HS-27A (cell line): ENCODE measurements around the gene RAB15.

Experiments
- DNase-seq: peaks from one replicate; pipeline ENCODE4 v3.0.0-alpha.2; 2012; ENCODE audit warnings: low read depth, missing footprints

Gene RAB15

DNA sequence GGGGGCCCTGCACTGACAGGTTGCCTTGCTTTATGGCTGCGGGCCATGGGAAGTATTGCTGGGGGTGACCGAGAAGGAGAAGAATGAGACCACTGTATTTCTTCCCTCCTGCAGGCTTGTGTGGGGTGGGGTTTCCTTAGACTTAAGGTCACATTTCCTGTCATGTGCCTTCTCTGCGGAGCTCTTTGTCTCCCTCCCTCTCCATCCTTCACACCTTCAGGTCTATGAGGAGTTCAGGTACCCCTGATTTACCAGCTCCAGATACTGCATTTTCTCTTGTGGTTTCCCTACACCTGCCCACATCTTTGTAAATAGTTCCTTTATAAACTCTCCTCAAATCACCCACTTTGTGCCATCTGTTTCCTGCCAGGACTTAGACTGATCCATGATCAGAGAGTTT lies 18.2 kb upstream of the RAB15 start:
- no peak for DNase-seq

DNA sequence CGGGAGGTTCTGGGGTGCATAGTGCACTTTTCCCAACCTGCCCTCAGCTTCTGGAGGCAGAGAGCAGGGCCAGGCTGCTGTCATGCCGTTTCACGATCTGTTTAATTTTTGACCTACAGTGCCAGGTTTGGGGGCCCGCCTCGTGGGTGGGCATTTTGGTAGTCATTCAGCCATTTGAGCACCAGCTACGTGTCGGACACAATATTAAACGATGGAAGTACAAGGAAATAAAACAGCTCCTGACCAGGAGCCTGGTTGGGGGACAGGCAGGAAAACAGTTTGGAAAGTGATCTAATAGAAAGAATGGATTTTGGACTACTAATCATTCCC lies 15.3 kb upstream of the RAB15 start:
- DNase-seq: no peak

DNA sequence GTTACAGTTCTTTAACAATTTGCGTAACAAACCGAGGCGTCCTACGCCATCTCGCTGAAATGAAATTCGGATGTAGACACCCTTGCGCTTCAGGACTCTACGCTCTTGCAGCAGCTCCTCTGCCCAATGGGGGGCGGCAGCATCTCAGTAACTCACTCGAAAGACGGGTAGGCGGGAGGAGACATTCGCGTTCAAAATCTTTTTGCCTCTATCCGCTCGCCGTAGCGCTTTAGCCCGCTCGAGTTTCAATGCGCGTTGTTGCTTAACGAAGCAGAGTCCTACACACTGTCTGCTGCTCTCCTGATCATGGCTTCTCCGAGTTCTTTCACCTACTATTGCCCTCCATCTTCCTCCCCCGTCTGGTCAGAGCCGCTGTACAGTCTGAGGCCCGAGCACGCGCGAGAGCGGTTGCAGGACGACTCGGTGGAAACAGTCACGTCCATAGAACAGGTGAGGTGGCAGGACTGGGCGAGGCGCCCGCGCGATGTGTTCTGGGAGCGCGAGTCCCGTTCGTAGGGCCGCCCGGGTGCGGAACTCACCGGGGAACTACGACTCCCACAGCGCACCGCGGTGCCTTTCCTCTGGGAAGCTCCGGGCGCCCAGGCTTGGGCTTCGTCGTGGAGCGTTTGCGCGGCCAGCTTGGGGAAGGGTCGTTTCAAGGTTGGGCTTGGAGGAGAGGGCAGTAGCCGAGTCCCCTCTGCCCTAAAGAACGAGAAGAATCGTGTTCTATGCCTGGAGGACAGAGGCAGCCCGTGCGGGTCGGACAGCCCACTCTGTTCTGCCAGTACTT lies 14.7 kb upstream of the RAB15 start, which contains the start of gene FNTB:
Gene FNTB (plus strand): TSS at position 248 of the 790 bp plus-strand sequence. CDS start 59 bp downstream, at position 307.
- DNase-seq: peak; percentile 91

DNA sequence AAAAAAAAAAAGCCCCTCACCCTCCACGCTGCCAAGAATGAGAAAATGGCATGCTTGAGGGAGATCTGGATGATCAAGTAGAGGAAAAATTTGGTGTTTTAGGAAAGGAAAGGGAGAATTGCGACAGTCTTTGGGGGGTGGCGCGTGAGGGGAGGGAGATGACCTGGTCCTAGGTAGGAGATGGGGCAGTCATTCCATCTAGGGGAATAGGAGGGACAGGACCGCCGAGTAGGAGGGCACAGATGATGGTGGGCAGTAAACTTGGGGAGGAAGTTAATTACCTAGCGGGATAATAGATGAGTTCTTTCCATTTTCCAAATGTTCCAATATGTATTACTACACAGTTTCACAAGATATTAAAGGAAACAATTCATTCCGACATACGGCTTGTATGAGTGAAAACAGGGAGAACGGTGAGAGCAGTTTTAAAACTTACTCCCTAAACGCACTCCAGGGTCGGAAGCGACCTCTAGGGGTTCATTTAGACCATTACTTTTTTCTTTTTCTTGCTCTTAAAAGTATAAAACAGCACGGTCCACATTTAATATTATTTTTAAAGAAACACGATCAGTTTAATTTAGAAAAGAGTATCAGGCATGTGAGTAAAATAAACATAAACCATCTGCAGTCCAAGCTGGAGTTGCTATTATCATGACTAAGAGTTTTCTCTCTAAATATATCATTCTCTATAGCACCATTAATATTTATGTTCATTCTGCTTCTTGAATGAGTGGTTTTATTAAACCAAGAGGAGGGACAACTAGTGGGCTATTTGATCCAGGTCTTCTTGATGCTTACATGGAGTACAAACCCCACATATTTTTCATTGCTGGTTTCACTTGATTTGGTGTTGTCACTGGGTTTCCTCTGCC lies 11.5 kb upstream of the RAB15 start:
- no peak for DNase-seq

DNA sequence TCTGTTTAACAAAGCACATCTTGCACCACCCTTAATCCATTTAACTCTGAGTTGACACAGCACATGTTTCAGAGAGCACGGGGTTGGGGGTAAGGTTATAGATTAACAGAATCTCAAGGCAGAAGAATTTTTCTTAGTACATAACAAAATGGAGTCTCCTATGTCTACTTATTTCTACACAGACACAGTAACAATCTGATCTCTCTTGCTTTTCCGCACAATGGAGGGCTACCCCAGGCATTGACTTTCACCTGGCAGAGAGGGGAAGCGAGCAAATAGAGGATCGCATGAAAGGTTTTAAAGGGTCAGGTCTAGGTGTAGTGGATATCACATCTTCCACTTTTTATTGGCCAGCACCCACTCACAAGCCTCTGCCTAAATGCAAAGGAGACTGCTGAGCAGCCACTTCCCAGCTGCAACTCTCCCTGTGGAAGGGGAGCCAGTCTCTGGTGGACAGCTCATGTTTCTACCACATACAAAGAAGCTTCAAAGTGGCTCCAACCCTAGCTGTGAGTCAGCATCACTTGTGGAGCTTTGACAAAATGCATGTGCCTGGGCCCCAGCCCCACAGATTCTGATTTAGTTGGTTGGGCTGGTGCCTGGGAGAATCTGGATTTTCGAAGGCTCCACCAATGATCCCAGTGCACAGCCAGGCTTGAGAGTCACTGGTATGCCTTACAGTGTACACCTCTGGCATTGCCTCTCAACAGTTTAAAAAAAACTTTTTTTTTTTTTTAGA lies 7.4 kb upstream of the RAB15 start:
- no peak for DNase-seq

DNA sequence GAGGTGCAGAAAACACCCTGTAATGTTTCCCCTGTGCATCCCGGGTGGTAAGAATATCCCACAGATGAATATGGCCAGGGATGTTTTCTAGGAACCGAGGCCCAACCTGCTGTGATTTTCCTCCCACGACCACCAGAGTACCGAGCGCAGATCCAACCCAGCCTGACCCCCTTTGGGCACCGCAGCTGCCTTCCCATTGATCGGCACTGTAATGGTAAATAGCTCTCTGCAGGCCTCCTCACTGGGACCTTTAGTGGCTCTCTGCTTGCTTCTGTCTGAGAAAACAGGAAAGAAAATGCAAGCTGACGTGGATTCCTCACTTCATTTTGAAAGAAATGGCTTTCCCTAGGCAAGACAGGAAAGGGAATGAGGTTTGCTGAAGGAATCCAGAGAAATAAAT lies 2.4 kb upstream of the RAB15 start:
- no peak for DNase-seq

DNA sequence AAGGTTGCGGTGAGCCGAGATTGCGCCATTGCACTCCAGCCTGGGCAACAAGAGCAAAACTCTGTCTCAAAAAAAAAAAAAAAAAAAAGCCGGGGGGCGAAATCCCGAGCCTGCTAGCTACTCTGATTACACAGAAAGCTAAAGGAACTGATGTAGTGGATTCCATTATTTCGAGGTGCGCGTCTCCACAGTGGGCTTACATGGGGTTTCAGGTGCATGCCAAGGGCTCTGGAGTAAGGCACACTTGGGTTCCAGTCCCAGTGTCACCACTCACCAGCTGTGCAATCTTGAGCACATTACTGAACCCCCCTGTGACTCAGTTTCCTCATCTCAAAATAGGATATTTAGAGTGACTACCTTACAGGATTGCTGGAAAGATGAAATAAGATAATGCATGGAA lies 1.7 kb upstream of the RAB15 start:
- DNase-seq: no peak

DNA sequence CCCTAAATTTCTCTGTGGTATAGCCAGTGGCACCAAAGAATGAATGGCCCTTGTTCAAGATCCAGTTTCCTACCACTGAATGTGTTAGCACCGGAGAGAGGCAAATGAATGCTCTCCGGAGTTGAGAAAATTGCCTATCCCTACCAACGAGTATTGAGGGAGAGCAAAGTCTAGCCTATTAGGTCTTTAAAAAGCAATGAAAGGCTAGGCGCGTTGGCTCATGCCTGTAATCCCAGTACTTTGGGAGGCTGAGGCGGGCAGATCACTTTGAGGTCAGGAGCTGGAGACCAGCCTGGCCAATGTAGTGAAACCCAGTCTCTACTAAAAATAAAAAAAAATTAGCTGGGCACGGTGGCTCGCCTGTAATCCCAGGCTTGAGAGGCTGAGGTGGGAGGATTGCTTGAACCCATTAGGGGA lies 898 bp upstream of the RAB15 start:
- DNase-seq: no peak

DNA sequence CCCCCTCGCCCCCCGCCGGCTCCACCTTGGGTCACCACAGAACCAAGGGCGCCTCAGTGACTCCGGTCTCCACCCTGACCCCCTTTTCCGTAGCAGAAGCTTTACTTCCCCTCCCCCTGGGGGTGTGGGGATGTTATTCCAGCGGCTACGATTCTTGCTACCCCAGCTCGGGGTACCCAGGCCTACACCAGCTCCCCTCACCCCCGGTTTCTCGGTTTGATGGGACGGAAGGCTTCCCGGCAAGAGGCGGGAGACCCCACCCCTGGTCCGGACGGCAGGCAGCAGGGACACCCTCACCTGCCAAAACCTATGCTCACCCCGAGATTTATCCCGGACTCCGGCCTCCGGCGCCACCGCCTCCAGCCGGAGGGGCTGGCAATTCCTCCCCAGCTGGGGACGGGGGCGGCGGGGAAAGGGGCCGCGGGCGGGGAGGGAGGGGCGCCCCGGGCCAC lies 619 bp downstream of the RAB15 start:
- no peak for DNase-seq

DNA sequence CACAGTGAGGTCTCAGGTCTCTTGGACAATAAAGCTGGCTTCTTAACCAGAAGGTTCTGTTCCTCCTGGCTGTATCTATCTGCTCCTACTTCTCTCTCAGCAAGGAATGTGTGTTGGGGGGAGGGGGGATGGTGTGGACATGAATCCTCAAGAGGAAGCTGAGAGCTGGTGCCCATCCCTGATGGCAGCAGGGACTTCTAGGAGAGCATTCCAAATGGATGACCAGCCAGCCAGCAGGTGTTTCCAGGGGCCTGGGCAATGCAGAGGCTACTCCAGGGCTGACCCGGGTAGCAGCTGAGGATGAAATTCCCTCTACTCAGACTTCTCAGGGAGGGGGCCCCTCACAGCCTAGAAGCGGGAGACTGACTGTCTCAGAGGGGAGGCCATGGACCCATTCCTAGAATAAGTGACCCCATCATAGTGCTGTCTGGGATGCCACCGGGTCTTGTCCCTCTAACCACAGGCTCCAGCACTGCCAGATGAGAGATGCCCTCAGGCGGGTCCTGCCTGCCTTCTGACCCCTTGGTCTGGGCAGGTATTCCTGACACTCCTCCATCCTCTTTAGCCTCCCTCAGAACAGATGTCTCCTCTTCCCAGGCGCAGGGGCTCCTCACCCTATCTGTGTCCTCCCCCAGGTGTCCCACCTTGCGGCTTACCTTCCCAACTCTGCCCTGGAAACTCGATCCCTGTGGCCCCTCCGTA lies 1.2 kb downstream of the RAB15 start:
- peak; percentile 34 for DNase-seq

DNA sequence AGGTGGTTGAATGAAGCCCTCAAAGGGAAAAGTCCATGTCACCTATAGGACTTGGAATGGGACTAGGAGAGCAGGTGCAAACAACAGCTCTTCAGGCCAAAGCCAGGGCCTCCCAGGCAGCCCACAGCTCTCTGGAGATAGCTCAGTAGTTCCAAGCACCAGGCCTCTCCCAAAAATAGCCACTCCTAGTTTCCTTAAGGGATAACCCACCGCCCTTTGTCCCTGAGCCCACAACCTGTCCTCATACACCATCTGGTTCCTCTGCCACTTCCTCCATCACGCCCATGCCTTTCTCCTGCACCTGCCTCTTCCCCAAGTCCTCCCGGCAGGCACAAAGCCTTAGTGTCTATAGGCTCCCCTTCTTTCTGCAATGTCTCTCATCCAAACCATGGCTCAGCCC lies 2.1 kb downstream of the RAB15 start:
- no peak for DNase-seq

DNA sequence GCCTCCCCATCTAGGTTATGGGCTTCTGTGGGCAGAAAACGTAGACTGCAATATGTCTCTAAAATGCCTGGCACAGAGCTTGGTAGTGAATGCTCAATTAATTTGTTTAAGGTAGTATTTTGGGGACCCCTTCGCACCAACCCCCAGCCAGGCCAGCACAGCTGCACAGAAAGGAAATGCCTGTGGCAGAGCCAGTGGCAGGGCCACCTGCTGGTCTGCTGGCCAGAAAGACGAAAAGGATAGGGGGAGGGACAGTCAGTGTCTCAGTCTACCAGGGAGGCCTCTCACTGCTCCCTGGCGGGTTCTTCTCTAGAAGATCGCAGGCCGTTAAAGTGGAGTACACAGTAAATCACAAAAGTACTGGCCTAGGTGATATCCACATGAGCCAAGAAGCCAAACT lies 3.5 kb downstream of the RAB15 start:
- DNase-seq: no peak

DNA sequence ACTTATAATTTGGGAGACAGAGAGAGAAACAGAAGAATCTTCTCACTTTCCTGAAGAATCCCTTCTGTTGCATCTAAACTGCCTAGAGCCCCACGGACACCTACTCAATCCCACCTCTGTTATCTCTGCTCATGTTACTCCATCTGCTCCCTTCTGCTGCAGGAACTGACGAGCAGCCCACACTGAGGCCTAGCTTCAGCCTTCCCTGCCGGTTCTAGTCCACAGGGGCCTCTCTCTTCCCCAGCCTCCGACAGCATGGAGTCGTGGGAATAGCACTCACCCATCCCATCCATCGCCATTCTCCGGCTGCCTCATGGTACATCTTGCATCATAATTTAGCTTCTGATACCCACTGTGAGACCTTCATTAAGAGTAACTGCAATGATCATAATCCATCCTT lies 4.0 kb downstream of the RAB15 start:
- DNase-seq: no peak

DNA sequence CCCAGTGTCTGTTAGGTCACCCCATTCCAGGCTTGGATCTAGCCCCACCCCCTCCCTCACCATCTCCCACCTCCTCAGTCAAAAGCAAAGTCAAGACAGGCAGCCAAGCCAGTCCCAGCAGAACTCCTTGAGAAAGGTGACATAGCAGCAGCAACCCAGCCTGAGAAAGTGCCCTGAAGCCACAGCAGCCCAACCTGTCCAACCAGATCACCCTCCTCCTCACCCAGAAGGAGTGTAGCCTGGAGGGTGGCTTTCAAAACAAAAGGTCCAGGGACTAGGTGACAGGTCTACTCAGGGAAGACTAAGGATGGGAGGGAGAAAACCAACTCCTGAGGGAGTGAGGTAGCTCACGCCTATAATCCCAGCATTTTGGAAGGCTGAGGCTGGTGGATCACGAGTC lies 5.2 kb downstream of the RAB15 start:
- no peak for DNase-seq

DNA sequence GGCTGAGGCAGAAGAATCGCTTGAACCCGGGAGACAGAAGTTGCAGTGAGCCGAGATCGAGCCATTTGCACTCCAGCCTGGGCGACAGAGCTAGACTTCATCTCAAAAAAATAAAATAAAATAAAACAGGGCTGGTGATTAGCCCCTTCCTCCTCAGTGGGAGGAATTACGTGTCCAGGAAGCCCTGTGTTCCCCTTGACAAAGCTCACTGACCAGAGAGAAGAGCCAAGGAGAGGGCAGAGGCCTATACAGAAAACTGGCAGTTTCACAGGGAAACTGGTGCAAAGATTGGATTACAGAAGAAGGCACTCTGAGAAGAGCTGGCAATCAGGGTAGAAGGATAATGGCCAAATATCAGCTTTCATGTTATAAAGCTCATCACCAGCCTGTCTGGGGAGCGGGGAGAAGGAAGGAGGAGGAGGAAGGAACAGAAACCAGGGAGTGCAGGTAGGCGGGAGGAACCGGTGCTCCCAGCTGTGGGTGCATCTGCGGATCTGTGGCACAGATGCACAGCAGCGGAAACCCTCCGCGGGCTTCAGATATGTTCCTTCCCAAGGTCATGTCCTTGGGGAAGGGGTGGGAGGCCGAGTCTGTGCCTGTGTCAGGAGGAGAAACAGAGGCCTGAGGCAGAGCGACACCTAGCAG lies 6.7 kb downstream of the RAB15 start:
- no peak for DNase-seq

DNA sequence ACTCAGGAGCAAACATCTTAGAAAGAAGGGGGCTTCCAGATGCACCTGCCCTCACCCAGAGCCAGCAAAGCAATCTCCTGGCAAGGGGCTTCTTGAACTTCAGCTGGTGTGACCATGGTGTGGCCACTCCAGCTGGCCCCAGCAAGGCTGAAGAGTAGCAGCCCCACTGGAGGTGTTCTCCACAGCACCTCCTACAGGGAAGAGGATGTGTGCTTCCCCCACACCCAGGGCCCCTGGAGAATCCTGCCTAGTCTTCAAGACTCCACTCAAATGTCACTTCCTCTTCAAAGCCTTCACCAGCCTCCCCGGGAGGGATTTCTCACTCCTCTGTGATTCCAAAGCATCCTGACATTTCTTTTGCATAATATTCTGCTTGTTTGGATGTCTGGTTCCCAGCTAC lies 8.5 kb downstream of the RAB15 start:
- DNase-seq: no peak

DNA sequence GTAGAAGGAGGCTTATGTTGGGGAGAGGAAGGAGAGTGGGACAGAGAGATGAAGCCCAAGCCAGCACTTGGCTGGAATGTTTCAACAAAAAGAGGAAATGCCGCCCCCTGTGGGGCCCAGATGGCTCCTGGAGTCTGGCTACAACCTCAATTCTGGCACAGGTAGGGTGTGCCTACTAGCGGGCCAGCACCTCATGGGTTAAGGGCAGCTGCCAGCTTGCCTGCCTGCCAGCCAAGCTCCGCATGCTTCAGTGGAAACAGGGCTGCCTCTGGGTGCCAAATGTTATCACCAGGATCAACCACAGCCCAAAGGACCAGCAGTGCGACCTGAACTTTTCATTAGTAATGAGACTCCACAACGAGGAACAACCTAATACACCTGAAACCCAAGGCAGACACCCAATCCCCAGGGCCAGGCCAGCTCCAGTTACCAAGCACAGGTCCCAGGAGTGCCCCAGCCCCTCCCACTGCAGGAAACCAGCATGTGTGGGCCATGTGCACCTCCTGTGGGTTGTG lies 11.3 kb downstream of the RAB15 start:
- DNase-seq: no peak

DNA sequence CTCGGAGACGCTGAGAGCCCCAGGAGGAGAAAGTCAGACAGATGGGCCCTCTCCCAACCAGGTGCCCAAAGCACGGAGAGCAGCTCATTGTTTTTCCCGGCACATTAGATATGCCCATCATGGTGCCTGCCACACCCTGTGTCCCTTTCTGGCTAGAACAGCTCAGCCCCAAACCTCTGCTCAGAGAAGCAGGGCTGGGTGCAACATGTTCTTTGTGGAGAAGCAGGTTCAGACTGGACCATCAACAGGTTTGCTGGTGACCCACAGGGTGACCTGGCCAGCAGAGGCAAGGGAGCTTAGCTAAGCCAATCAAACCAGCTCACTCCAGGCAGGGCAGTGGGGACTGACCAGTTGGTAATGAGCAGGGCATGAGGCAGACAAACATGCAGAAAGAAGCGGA lies 13.4 kb downstream of the RAB15 start:
- DNase-seq: no peak

DNA sequence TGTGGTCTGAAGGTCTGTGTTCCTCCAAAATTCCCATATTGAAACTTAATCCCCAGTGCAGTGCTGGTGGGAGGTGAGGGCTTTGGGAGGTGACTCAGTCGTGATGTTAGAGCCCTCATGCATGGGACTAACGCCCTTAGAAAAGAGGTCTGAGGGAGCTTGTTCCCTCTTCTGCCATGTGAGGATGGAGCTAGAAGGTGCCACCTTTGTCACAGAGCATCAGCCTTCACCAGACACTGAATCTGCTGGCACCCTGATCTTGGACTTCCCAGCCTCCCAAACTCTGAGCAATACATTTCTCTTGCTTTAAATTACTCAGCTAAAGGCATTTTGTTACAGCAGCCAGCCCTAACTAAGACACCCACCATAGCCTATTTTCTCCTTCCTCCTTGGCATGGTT lies 13.9 kb downstream of the RAB15 start:
- no peak for DNase-seq

DNA sequence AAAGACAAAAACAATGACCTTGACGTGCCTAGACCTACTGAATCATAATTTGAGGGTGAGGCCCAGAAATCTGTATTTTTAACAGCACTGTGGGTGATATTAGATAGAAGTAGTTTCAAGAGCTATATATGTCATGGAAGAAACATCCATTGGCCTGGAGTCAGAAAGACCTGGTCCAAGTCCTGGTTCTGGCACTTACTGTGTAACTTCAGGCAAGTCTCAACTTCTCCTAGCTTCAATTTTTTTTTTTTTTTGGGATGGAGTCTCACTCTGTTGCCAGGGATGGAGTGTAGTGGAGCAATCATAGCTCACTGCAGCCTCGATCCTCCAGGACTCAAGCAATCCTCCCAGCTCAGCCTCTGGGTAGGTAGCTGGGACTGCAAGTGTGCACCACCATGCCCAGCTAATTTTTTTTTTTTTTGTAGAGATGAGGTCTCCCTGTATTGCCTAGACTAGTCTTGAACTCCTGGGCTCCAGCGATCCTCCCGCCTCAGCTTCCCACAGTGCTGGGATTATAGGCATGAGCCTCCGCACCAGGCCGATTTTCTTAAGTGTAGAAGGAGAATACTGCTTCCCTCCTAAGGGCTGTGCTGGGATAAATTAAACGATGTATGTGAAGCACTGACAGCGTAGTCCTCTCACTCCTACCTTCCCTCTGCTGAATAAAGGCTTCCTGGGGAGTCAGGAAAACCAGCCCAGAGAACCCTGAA lies 15.3 kb downstream of the RAB15 start:
- DNase-seq: no peak

DNA sequence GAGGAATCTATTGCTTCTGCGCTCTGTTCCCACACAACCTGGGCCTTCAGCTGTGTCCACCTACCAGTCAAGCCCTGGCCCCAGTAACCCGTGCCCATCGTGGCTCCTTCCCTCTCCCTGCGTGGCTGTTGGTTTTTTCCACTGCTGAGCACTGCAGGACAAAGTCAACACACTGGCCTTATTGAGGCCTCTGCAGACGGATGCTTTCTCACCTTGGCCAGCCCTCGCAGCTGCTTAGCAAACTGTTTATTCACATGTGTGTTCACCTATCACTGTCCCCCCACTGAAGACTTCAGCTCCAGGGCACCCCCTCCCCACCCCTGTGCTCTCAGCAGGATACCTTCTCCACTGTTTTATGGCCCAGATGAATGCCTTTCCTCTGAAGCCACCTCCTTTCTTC lies 16.8 kb downstream of the RAB15 start:
- DNase-seq: no peak
